Astrocyte (in vitro differentiated cells and primary cell): ENCODE results near the gene LEPROT. TPM values are rescaled to one million over a fixed set of nuclear protein-coding genes. Genes with fewer than 3 reads are reported as not detected.

Source experiments
- DNase-seq: peaks from one replicate; pipeline ENCODE4 v3.0.0-alpha.2; 2010; ENCODE audit warnings: low read depth
- FAIRE-seq: peaks from 2 replicates; lab custom pipeline; 2011; peaks lifted over from hg19 to GRCh38; lab: Jason Lieb, UNC
- H2AFZ ChIP-seq: 2 replicates; pipeline ENCODE4 v1.6.0; 2012; ENCODE audit warnings: low read depth, low read length, inconsistent platforms
- H3K27ac ChIP-seq: 2 replicates; pipeline ENCODE4 v1.5.1; 2011; ENCODE audit warnings: low read depth, low read length, inconsistent platforms
- H3K27me3 ChIP-seq: 2 replicates; pipeline ENCODE4 v1.6.0; 2011; ENCODE audit warnings: low read length, inconsistent platforms; ENCODE audit not compliant: insufficient read depth
- H3K36me3 ChIP-seq: 2 replicates; pipeline ENCODE4 v1.5.1; 2011; ENCODE audit warnings: low read length, inconsistent platforms; ENCODE audit not compliant: insufficient read depth
- H3K4me1 ChIP-seq: 2 replicates; pipeline ENCODE4 v1.5.1; 2011; ENCODE audit warnings: low read length, inconsistent platforms; ENCODE audit not compliant: insufficient read depth
- H3K4me2 ChIP-seq: 2 replicates; pipeline ENCODE4 v1.6.0; 2012; ENCODE audit warnings: low read length, inconsistent platforms
- H3K4me3 ChIP-seq: 2 replicates; pipeline ENCODE4 v1.5.1; 2011; ENCODE audit warnings: low read depth, mild to moderate bottlenecking, low read length, inconsistent platforms; ENCODE audit not compliant: insufficient read depth
- H3K79me2 ChIP-seq: 2 replicates; pipeline ENCODE4 v1.6.0; 2012; ENCODE audit warnings: mild to moderate bottlenecking, low read length, inconsistent platforms; ENCODE audit not compliant: insufficient read depth
- H3K9ac ChIP-seq: 2 replicates; pipeline ENCODE4 v1.6.0; 2012; ENCODE audit warnings: mild to moderate bottlenecking, low read length, inconsistent platforms
- H3K9me3 ChIP-seq: 2 replicates; pipeline ENCODE4 v1.5.1; 2012; ENCODE audit warnings: low read depth, mild to moderate bottlenecking, low read length, inconsistent platforms; ENCODE audit not compliant: insufficient read depth
- H4K20me1 ChIP-seq: 2 replicates; pipeline ENCODE4 v1.6.0; 2012; ENCODE audit warnings: low read length, inconsistent platforms; ENCODE audit not compliant: insufficient read depth
- H3K27ac Mint-ChIP-seq: one replicate; pipeline ENCODE4 v1.8.0; 2021; ENCODE audit warnings: mild to moderate bottlenecking, mixed read lengths; ENCODE audit not compliant: unreplicated experiment
- H3K27me3 Mint-ChIP-seq: one replicate; pipeline ENCODE4 v1.8.0; 2021; ENCODE audit warnings: low read depth, mixed read lengths; ENCODE audit not compliant: unreplicated experiment
- H3K36me3 Mint-ChIP-seq: one replicate; pipeline ENCODE4 v1.8.0; 2021; ENCODE audit warnings: low read depth, mixed read lengths; ENCODE audit not compliant: unreplicated experiment
- H3K4me1 Mint-ChIP-seq: one replicate; pipeline ENCODE4 v1.8.0; 2021; ENCODE audit warnings: low read depth, mixed read lengths; ENCODE audit not compliant: unreplicated experiment
- H3K4me3 Mint-ChIP-seq: one replicate; pipeline ENCODE4 v1.8.0; 2021; ENCODE audit warnings: mild to moderate bottlenecking, moderate library complexity, mixed read lengths; ENCODE audit not compliant: unreplicated experiment
- H3K9me3 Mint-ChIP-seq: one replicate; pipeline ENCODE4 v1.8.0; 2021; ENCODE audit warnings: mild to moderate bottlenecking, mixed read lengths; ENCODE audit not compliant: unreplicated experiment
- CTCF ChIP-seq: IDR thresholded peaks from 2 replicates; pipeline ENCODE4 v1.5.1; 2011; ENCODE audit warnings: low read depth, mild to moderate bottlenecking, inconsistent platforms, low read length, moderate library complexity; ENCODE audit not compliant: insufficient read depth
- EZH2 ChIP-seq: IDR thresholded peaks from 2 replicates; pipeline ENCODE4 v1.6.1; 2012; ENCODE audit warnings: mild to moderate bottlenecking, low read length, inconsistent platforms; ENCODE audit not compliant: insufficient read depth
- total RNA-seq: library from RNA; stranded (reverse); gene quantifications from 2 replicates; pipeline ENCODE4 v1.2.1, GENCODE V29; 2021

The LEPROT gene
- total RNA-seq, 1 donor from 2014 or later = 99.4 TPM

GRCh38 chr1:65409314-65409713 lies 11.2 kb upstream of the LEPROT start:
- Mint-ChIP-seq H3K9me3 (peaks cover 3% of the 10 kb centered on the region), H3K36me3 (peaks cover 9% of the 10 kb centered on the region), H3K4me1 (peaks cover 11% of the 10 kb centered on the region), H3K4me3 (no peak overlapping the region), H3K27me3 (no peaks in the 10 kb centered on the region), H3K27ac (no peak overlapping the region)
- Histone ChIP-seq H3K4me2 (no peak overlapping the region), H2AFZ (no peak overlapping the region), H3K36me3 (no peaks in the 10 kb centered on the region), H3K4me1 (peaks cover 10% of the 10 kb centered on the region), H3K9me3 (no peaks in the 10 kb centered on the region), H3K27ac (no peak overlapping the region), H3K27me3 (no peaks in the 10 kb centered on the region), H3K9ac (no peak overlapping the region), H3K79me2 (no peaks in the 10 kb centered on the region), H3K4me3 (no peak overlapping the region), H4K20me1 (no peaks in the 10 kb centered on the region)
- TF ChIP-seq CTCF (no peak), EZH2 (no peak)
- FAIRE-seq (no peak), DNase-seq (no peak)

GRCh38 chr1:65409816-65410326 lies 10.6 kb upstream of the LEPROT start:
- no peak overlapping the region for H3K4me3 Mint-ChIP-seq
- no peak for FAIRE-seq
- H3K27ac Mint-ChIP-seq = no peak overlapping the region

More at GRCh38 chr1:65409816-65410326, 10.6 kb upstream of the LEPROT start:
- Histone ChIP-seq H2AFZ (no peak overlapping the region), H3K79me2 (no peaks in the 10 kb centered on the region), H3K9me3 (no peaks in the 10 kb centered on the region), H3K4me2 (no peak overlapping the region), H3K36me3 (no peaks in the 10 kb centered on the region), H3K4me1 (peaks cover 10% of the 10 kb centered on the region), H3K27me3 (no peaks in the 10 kb centered on the region), H4K20me1 (no peaks in the 10 kb centered on the region), H3K27ac (no peak overlapping the region), H3K9ac (no peak overlapping the region), H3K4me3 (no peak overlapping the region)
- no peaks in the 10 kb centered on the region for H3K27me3 Mint-ChIP-seq
- peaks cover 11% of the 10 kb centered on the region for H3K4me1 Mint-ChIP-seq
- no peak for DNase-seq
- peaks cover 3% of the 10 kb centered on the region for H3K9me3 Mint-ChIP-seq
- no peak for TF ChIP-seq EZH2
- no peak for TF ChIP-seq CTCF
- peaks cover 9% of the 10 kb centered on the region for H3K36me3 Mint-ChIP-seq
